Heart left ventricle (tissue), 16 donors: Measurements from ENCODE around the gene ASPSCR1. TPM values are rescaled to one million over a fixed set of nuclear protein-coding genes. Genes with fewer than 3 reads are reported as not detected.
A peak's percentile ranks its signal among the peaks of the same experiment; 100 is the strongest.

Experiments
- ATAC-seq, 4 donors: fragments of 200-7000 bp; cut with Tn5 transposase; one replicate each; pipeline ENCODE4 v1.9.1; 2020 to 2022; ENCODE audit warnings: moderate library complexity in 4 of 4, mild to moderate bottlenecking in 3 of 4, moderate number of reproducible peaks in 1 of 4
- DNase-seq, 5 donors: peaks; one replicate each; pipeline ENCODE4 v3.0.0-alpha.2; 2020
- H3K27ac ChIP-seq, 12 donors: fragments of 200-600 bp; sonication (generic) in 4 of 12; one replicate each; pipeline versions ENCODE4 v1.5.0 to v1.8.0; 2016 to 2022; ENCODE audit warnings: mild to moderate bottlenecking in 2 of 12
- H3K27me3 ChIP-seq, 9 donors: fragments of 200-600 bp; sonication (generic) in 2 of 9; one replicate each; pipeline versions ENCODE4 v1.5.1 to v1.8.0; 2016 to 2022; ENCODE audit warnings: mild to moderate bottlenecking in 3 of 9
- H3K36me3 ChIP-seq, 9 donors: fragments of 200-600 bp; sonication (generic) in 2 of 9; one replicate each; pipeline versions ENCODE4 v1.5.0 to v1.8.0; 2018 to 2022; ENCODE audit warnings: mild to moderate bottlenecking in 2 of 9
- H3K4me1 ChIP-seq, 12 donors: fragments of 200-600 bp; sonication (generic) in 4 of 12; one replicate each; pipeline versions ENCODE4 v1.5.0 to v1.8.0; 2016 to 2022; ENCODE audit warnings: mild to moderate bottlenecking in 3 of 12
- H3K4me3 ChIP-seq, 12 donors: fragments of 200-600 bp; sonication (generic) in 4 of 12; one replicate each; pipeline versions ENCODE4 v1.5.0 to v1.8.0; 2017 to 2022; ENCODE audit warnings: mild to moderate bottlenecking in 9 of 12, moderate library complexity in 4 of 12
- H3K9me3 ChIP-seq, 12 donors: fragments of 200-600 bp; sonication (generic) in 4 of 12; one replicate each; pipeline versions ENCODE4 v1.5.0 to v1.8.0; 2016 to 2022; ENCODE audit warnings: mild to moderate bottlenecking in 1 of 12
- POLR2A ChIP-seq, 2 donors: fragments of 450-650 bp; IDR thresholded peaks; one replicate each; pipeline ENCODE4 v1.6.1; 2017; ENCODE audit warnings: antibody characterized with exemption in 2 of 2, mild to moderate bottlenecking in 2 of 2, moderate library complexity in 2 of 2
- WGBS, 4 donors: extraction: QIAGEN DNeasy Blood & Tissue Kit in 2 of 4; methylation state at CpG; one replicate each; pipeline versions ENCODE4 v1.1.5 to v1.1.7; 2013 to 2018; 5-methylcytosine and 5-hydroxymethylcytosine counted together
- intact Hi-C, 10 donors: fragments of 100-400 bp; cut with DNase I; formaldehyde crosslinking; loops; one replicate each; pipeline versions ENCODE4 v1.11.1 to v1.14.2; 2022
- polyA plus RNA-seq, 2 donors: library from polyadenylated mRNA; stranded (reverse); fragments of 200-250 nt; gene quantifications; one replicate each; pipeline ENCODE4 v1.2.3, GENCODE V29; 2013
- total RNA-seq, 9 donors: library from RNA; depleted of rRNA in 2 of 9; stranded (reverse); fragments of >200 nt in 2 of 9; fragmentation: NEBNext Ultra II Directional in 3 of 9; extraction: Animal tissue kit (Norgen Biotek cat#: 25700) in 3 of 9; gene quantifications; one replicate each; pipeline versions ENCODE4 v1.1.0 to v1.2.4, GENCODE V29; 2016 to 2023
- TF ChIP-seq, protein P1 (sequence below), 12 donors: fragments of 200-600 bp; sonication (generic) in 4 of 12; IDR thresholded peaks; one replicate each; pipeline versions ENCODE4 v1.5.0 to v1.8.0; 2018 to 2022; ENCODE audit warnings: antibody characterized with exemption in 12 of 12, mild to moderate bottlenecking in 5 of 12
- donor health status: ischemic (EF 13 %, LVEDD 7.1; RV severe dilation, severe dysfunction).
- donor health status: healthy with polysubstance abuse.
- donor health status: DM: no; HTN: yes; CAD: no.
- donor health status: DM: no; HTN: no; CAD: no.
- donor health status: ischemic (EF 25% LVEDD 6.9; RV normal size, moderate dysfunction).
- donor health status: ischemic (EF 25% LVEDD 5.7; RV mildly dilated, moderate dysfunction).
- donor health status: healthy.
- donor health status: DM: yes; HTN: yes; CAD: no.
- donor health status: ischemic (EF 35%, LVEDD 5.7; RV mildly dilated, moderate dysfunction).
- donor health status: nonischemic (EF 11% LVEDD 7.7; RV severe dilation, severe dysfunction).
- donor health status: DM: yes; HTN: yes; CAD: no.
- donor health status: PGD.
- donor health status: ischemic (EF 29% LVEDD 5.4; RV normal size, mild dysfunction).
- donor health status: nonischemic (EF 23%, LVEDD 6.1; RV moderate dilation, normal function).

ASPSCR1 gene
- total and polyA plus RNA-seq, 11 donors, result 15.1 to 43.6 (median 22.9) TPM

DNA sequence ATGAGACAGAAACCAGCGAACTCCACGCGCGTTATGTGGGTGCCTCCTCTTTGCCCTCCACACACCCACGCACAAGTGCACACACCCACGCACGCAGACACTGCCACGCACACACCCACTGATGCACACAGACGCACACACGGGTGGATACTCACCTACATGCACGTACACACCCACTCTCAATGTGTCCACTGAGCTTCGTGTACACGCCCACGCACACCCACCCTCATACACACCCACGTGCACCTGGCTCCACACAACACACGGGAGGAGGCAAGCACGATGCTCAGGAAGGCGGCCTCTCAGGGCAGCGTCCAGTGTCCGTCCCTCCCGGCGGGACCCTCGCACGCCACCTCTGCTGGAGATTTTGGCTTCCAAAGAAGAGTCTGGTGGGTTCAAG is 70.0 kb downstream of the ASPSCR1 start:
- no peaks in the 10 kb centered on the region for H3K27me3 ChIP-seq
- H3K36me3 ChIP-seq, result peaks cover 0 to 35% (median 8%) of the 10 kb centered on the region in 9 donors
- TF ChIP-seq POLR2A (IDR thresholded peaks at IDR 0.05), result no peak
- TF ChIP-seq, protein P1, sequence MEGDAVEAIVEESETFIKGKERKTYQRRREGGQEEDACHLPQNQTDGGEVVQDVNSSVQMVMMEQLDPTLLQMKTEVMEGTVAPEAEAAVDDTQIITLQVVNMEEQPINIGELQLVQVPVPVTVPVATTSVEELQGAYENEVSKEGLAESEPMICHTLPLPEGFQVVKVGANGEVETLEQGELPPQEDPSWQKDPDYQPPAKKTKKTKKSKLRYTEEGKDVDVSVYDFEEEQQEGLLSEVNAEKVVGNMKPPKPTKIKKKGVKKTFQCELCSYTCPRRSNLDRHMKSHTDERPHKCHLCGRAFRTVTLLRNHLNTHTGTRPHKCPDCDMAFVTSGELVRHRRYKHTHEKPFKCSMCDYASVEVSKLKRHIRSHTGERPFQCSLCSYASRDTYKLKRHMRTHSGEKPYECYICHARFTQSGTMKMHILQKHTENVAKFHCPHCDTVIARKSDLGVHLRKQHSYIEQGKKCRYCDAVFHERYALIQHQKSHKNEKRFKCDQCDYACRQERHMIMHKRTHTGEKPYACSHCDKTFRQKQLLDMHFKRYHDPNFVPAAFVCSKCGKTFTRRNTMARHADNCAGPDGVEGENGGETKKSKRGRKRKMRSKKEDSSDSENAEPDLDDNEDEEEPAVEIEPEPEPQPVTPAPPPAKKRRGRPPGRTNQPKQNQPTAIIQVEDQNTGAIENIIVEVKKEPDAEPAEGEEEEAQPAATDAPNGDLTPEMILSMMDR (IDR thresholded peaks at IDR 0.05), result no peak
- DNase-seq (peak in 1 of 5 donors; percentile 16), ATAC-seq (no peak)
- no peak overlapping the region for H3K4me3 ChIP-seq
- intact Hi-C loops, result no loop called here
- H3K27ac ChIP-seq, result no peak overlapping the region
- no peaks in the 10 kb centered on the region for H3K9me3 ChIP-seq
- WGBS, 4 donors, result 90 to 96% (median 91%) methylated on average over 24 of the region's 24 CpGs
- H3K4me1 ChIP-seq, result peaks cover 1 to 22% (median 12%) of the 10 kb centered on the region in 12 donors

GRCh38 chr17:82047914-82048570 is 70.6 kb downstream of the ASPSCR1 start:
- Histone ChIP-seq H3K27ac (no peak overlapping the region), H3K27me3 (no peaks in the 10 kb centered on the region), H3K9me3 (no peaks in the 10 kb centered on the region), H3K36me3 (peaks cover 0 to 35% (median 8%) of the 10 kb centered on the region in 9 donors), H3K4me1 (peaks cover 3 to 29% (median 18%) of the 10 kb centered on the region in 12 donors), H3K4me3 (no peak overlapping the region)
- TF ChIP-seq POLR2A (IDR thresholded peaks at IDR 0.05), result no peak
- TF ChIP-seq, protein P1 (IDR thresholded peaks at IDR 0.05), result no peak
- intact Hi-C loops, result no loop called here
- ATAC-seq (no peak), DNase-seq (peak in 2 of 5 donors; percentile 17 to 58)
- WGBS, 4 donors, result 89 to 93% (median 92%) methylated on average over 11 to 25 of the region's 25 CpGs

DNA sequence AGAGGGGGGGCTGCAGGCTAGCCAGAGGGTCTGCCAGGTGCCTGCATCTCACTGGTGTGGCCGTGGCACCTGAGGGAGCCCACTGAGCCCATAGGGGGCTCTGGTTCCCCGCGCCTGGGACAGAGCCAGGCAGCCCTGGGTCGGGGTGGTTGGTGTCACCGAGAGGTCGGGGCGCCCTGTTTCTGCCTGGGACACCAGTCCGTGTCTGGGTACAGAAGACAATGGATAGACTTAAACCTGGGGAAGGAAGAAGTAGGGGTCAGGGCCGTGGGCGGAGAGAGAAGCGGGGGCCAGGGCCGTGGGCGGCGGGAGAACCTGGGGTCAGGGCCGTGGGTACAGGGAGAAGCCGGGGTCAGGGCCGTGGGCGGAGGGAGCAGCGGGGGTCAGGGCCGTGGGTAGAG is 71.1 kb downstream of the ASPSCR1 start:
- H3K36me3 ChIP-seq, result peaks cover 0 to 37% (median 8%) of the 10 kb centered on the region in 9 donors
- no peaks in the 10 kb centered on the region for H3K27me3 ChIP-seq
- TF ChIP-seq, protein P1 (IDR thresholded peaks at IDR 0.05), result no peak
- no peak for TF ChIP-seq POLR2A (IDR thresholded peaks at IDR 0.05)
- peaks cover 3 to 34% (median 23%) of the 10 kb centered on the region in 12 donors for H3K4me1 ChIP-seq
- WGBS, 4 donors, result 86 to 92% (median 91%) methylated on average over 20 of the region's 20 CpGs
- no peak overlapping the region for H3K27ac ChIP-seq
- DNase-seq, result peak in 2 of 5 donors; percentile 17 to 51
- ATAC-seq, result no peak
- intact Hi-C loops, result no loop called here
- H3K9me3 ChIP-seq, result no peaks in the 10 kb centered on the region
- H3K4me3 ChIP-seq, result no peak overlapping the region

GRCh38 chr17:82049106-82049505 is 71.7 kb downstream of the ASPSCR1 start:
- peaks cover 0 to 42% (median 10%) of the 10 kb centered on the region in 9 donors for H3K36me3 ChIP-seq
- H3K4me1 ChIP-seq, result peaks cover 3 to 38% (median 24%) of the 10 kb centered on the region in 12 donors
- WGBS, 4 donors, result 83 to 93% (median 91%) methylated on average over 6 to 8 of the region's 8 CpGs
- no peaks in the 10 kb centered on the region for H3K9me3 ChIP-seq
- TF ChIP-seq, protein P1 (IDR thresholded peaks at IDR 0.05), result no peak
- DNase-seq, result no peak
- intact Hi-C loops, result no loop called here
- ATAC-seq, result no peak
- no peaks in the 10 kb centered on the region for H3K27me3 ChIP-seq
- H3K4me3 ChIP-seq, result no peak overlapping the region
- H3K27ac ChIP-seq, result no peak overlapping the region
